ENCODE data around the gene ATXN1.
"Not testable (repeated sequence)": the region's sequence is repeated elsewhere in the genome, so short reads cannot be mapped to it uniquely, and the experiment has no call there.

The ATXN1 gene

DNA sequence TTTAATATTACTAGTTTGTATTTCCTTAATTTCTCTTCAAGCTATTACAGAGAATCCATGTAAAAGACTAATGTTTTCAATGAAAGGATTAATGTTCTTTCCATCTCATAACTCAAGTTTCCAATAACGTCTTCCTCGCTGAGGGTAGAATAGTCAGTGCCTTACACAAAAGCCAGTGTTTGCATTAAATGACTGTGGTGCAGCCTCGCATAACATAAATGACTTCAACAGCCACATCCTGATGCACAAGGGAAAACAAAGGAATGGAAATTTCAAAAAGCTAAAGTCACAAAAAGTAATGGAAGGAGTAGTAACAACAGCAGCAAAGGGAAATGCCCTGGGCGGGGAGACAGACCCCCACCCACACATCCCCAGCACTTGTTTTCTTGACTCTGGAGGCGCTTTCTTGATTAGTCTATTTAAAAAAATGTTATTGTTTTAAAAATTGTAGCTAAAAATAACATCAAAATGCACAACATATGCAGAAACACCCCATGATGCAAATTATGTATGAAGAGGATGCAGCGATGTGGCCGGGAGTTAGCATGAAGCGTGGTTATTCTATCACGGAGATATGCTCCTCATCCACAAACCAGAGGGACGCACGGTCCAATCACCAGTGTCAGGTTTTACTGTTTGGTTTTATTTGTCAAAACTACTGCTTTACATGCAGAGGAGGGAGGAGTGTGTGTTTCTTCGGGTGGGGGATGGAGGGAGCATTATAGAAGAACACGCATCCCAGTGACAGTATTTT is 294.3 kb downstream of the ATXN1 start:
- H3K27me3 Mint-ChIP-seq (ENCODE audit: low read depth, poor library complexity), result peaks cover 8% of the 10 kb centered on the region
- H3K9me3 Mint-ChIP-seq, result peaks cover 19% of the 10 kb centered on the region
- peaks cover 5% of the 10 kb centered on the region for H3K36me3 Mint-ChIP-seq (ENCODE audit: low read depth)
- H3K27ac Mint-ChIP-seq, result peak overlapping the region; percentile 24
- DNase-seq, result no peak
- H3K4me3 Mint-ChIP-seq, result no peak overlapping the region
- TF ChIP-seq, protein P1, sequence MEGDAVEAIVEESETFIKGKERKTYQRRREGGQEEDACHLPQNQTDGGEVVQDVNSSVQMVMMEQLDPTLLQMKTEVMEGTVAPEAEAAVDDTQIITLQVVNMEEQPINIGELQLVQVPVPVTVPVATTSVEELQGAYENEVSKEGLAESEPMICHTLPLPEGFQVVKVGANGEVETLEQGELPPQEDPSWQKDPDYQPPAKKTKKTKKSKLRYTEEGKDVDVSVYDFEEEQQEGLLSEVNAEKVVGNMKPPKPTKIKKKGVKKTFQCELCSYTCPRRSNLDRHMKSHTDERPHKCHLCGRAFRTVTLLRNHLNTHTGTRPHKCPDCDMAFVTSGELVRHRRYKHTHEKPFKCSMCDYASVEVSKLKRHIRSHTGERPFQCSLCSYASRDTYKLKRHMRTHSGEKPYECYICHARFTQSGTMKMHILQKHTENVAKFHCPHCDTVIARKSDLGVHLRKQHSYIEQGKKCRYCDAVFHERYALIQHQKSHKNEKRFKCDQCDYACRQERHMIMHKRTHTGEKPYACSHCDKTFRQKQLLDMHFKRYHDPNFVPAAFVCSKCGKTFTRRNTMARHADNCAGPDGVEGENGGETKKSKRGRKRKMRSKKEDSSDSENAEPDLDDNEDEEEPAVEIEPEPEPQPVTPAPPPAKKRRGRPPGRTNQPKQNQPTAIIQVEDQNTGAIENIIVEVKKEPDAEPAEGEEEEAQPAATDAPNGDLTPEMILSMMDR (IDR thresholded peaks at IDR 0.05), result no peak
- peaks cover 15% of the 10 kb centered on the region for H3K4me1 Mint-ChIP-seq

DNA sequence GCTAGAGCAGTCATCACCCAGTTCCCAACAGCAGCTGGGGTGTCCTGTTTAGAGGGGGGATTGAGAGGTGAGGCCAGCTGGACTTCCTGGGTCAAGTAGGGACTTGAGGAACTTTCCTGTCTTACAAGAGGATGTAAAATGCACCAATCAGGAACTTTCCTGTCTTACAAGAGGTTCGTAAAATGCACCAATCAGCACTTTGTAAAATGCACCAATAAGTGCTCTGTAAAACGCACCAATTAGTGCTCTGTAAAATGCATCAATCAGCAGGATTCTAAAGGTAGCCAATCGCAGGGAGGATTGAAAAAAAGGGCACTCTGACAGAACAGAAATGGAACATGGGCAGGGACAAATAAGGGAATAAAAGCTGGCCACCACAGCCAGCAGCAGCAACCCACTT is 297.2 kb downstream of the ATXN1 start:
- Mint-ChIP-seq H3K27ac (no peak overlapping the region), H3K36me3 (ENCODE audit: low read depth) (peaks cover 5% of the 10 kb centered on the region), H3K27me3 (ENCODE audit: low read depth, poor library complexity) (peaks cover 5% of the 10 kb centered on the region), H3K4me1 (no peaks in the 10 kb centered on the region), H3K4me3 (no peak overlapping the region), H3K9me3 (peaks cover 26% of the 10 kb centered on the region)
- TF ChIP-seq, protein P1 (IDR thresholded peaks at IDR 0.05), result no peak
- DNase-seq, result no peak

DNA sequence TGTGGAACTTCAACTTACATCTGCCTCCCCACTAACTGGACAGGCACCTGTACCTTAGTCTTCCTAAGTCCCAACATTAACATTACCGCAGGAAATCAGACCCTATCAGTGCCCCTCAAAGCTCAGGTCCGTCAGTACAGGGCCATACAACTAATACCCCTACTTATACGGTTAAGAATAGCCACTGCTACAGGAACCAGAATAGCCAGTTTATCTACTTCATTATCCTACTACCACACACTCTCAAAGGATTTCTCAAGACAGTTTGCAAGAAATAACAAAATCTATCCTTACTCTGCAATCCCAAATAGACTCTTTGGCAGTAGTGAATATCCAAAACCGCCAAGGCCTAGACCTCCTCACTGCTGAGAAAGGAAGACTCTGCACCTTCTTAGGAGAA is 298.0 kb downstream of the ATXN1 start:
- not testable (repeated sequence) for H3K36me3 Mint-ChIP-seq (ENCODE audit: low read depth); H3K27ac Mint-ChIP-seq; DNase-seq; H3K4me3 Mint-ChIP-seq; H3K27me3 Mint-ChIP-seq (ENCODE audit: low read depth, poor library complexity); H3K4me1 Mint-ChIP-seq
- H3K9me3 Mint-ChIP-seq, result peaks cover 26% of the 10 kb centered on the region

DNA sequence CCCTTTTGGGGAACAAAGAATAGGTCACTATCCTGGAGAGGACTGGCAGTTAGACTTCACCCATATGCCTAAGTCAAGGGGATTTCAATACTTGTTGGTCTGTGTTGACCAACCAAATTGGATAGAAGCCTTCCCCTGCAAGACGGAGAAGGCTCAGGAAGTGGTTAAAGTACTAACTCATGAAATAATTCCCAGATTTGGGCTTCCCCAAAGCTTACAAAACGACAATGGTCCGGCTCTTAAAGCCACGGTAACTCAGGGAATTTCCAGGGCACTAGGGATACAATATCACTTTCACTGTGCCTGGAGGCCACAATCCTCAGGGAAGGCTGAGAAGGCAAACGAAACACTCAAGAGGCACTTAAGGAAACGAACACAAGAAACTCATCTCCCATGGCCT is 299.8 kb downstream of the ATXN1 start:
- Mint-ChIP-seq H3K27me3 (ENCODE audit: low read depth, poor library complexity) (peaks cover 5% of the 10 kb centered on the region), H3K4me1 (peaks cover 15% of the 10 kb centered on the region), H3K4me3 (no peak overlapping the region), H3K27ac (no peak overlapping the region), H3K9me3 (peaks cover 29% of the 10 kb centered on the region), H3K36me3 (ENCODE audit: low read depth) (peaks cover 5% of the 10 kb centered on the region)
- no peak for DNase-seq
- TF ChIP-seq, protein P1 (IDR thresholded peaks at IDR 0.05), result no peak

DNA sequence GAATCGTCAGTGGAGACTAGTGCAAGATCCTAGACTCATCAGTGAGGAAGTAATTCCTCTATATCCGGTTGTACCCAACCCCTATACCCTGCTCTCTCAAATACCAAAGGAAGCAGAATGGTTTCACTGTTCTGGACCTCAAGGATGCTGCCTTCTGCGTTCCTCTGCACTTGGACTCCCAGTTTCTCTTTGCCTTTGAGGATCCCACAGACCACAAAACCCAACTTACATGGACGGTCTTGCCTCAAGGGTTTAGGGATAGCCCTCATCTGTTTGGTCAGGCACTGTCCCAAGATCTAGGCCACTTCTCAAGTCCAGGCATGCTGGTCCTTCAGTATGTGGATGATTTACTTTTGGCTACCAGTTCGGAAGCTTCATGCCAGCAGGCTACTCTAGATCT is 301.8 kb downstream of the ATXN1 start:
- not testable (repeated sequence) for H3K4me3 Mint-ChIP-seq; H3K36me3 Mint-ChIP-seq (ENCODE audit: low read depth); DNase-seq; H3K27me3 Mint-ChIP-seq (ENCODE audit: low read depth, poor library complexity); H3K27ac Mint-ChIP-seq
- Mint-ChIP-seq H3K4me1 (peaks cover 15% of the 10 kb centered on the region), H3K9me3 (peaks cover 40% of the 10 kb centered on the region)

DNA sequence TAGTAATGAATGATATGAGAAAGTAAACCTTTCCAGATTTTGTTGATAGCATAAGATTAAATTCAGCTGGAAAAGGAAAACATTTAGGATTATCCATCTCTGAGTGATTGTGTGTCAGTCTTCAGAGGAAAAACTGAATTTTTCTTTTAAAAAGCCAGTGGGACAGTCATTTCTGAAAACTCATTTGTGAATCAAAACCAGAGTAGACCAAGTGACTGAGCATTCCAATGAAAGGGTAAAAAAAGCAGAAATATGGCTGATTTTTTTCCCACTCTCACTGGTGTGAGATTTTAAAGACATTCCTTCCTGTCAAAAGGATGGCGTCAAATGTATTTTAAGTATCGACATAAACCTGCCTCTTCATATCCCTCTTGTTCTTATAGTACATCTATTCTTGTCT is 308.9 kb downstream of the ATXN1 start:
- Mint-ChIP-seq H3K4me3 (no peak overlapping the region), H3K36me3 (ENCODE audit: low read depth) (no peaks in the 10 kb centered on the region), H3K4me1 (peaks cover 6% of the 10 kb centered on the region), H3K27me3 (ENCODE audit: low read depth, poor library complexity) (no peaks in the 10 kb centered on the region), H3K9me3 (peaks cover 16% of the 10 kb centered on the region), H3K27ac (no peak overlapping the region)
- DNase-seq, result no peak
- TF ChIP-seq, protein P1 (IDR thresholded peaks at IDR 0.05), result no peak

DNA sequence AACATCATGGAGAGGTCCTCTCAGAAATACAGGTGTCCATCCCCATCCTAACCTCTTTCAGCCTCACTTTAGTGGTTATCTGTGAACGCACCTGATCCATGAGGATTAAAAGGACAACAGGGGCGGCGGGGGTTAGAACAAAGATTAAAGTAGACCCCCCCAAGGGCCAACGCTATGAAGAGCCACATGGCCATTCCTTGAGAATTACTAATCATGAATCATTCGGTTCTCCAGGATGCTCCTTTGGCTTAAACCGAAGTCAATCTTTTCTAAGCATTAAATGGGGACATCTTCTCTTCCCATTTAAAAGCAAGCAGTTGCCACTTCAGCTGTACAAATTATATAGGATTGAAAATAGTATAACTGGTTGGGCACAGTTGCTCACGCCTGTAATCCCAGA is 310.4 kb downstream of the ATXN1 start:
- no peaks in the 10 kb centered on the region for H3K27me3 Mint-ChIP-seq (ENCODE audit: low read depth, poor library complexity)
- H3K9me3 Mint-ChIP-seq, result peaks cover 6% of the 10 kb centered on the region
- DNase-seq, result no peak
- no peaks in the 10 kb centered on the region for H3K36me3 Mint-ChIP-seq (ENCODE audit: low read depth)
- no peak overlapping the region for H3K4me3 Mint-ChIP-seq
- H3K27ac Mint-ChIP-seq, result no peak overlapping the region
- TF ChIP-seq, protein P1 (IDR thresholded peaks at IDR 0.05), result no peak
- no peaks in the 10 kb centered on the region for H3K4me1 Mint-ChIP-seq
